Lung (tissue), 12 donors: ENCODE data around the gene OR2W3. TPM values are rescaled to one million over a fixed set of nuclear protein-coding genes. Genes with fewer than 3 reads are reported as not detected.

Experiments
- ATAC-seq: fragments of 200-7000 bp; cut with Tn5 transposase; one replicate; pipeline ENCODE4 v1.9.1; 2020; ENCODE audit warnings: moderate number of reproducible peaks; ENCODE audit not compliant: insufficient read depth, low FRiP score
- DNase-seq, 3 donors: peaks; one replicate each; pipeline ENCODE4 v3.0.0-alpha.2; 2013 to 2017
- H3K27ac ChIP-seq, 2 donors: one replicate each; pipeline ENCODE4 v1.5.1; 2013; ENCODE audit warnings: mild to moderate bottlenecking in 2 of 2, moderate library complexity in 2 of 2, control low read depth in 1 of 2, inconsistent platforms in 1 of 2, low read depth in 1 of 2, low read length in 1 of 2
- H3K27me3 ChIP-seq, 3 donors: one replicate each; pipeline ENCODE4 v1.5.1; 2013; ENCODE audit warnings: low read length in 2 of 3; ENCODE audit not compliant: control insufficient read depth in 3 of 3, insufficient read depth in 3 of 3
- H3K36me3 ChIP-seq, 4 donors: one replicate each; pipeline ENCODE4 v1.5.1; 2013; ENCODE audit warnings: low read length in 4 of 4, mild to moderate bottlenecking in 1 of 4, moderate library complexity in 1 of 4; ENCODE audit not compliant: control insufficient read depth in 4 of 4, insufficient read depth in 4 of 4
- H3K4me1 ChIP-seq, 5 donors: one replicate each; pipeline ENCODE4 v1.5.1; 2013; ENCODE audit warnings: low read length in 5 of 5, mild to moderate bottlenecking in 2 of 5, moderate library complexity in 1 of 5; ENCODE audit not compliant: control insufficient read depth in 5 of 5, insufficient read depth in 5 of 5
- H3K4me3 ChIP-seq: one replicate; pipeline ENCODE4 v1.5.1; 2013; ENCODE audit warnings: mild to moderate bottlenecking, control low read depth, moderate library complexity
- H3K9ac ChIP-seq, 2 donors: one replicate each; pipeline ENCODE4 v1.5.1; 2013; ENCODE audit warnings: low read length in 2 of 2, control low read depth in 1 of 2; ENCODE audit not compliant: insufficient read depth in 1 of 2
- H3K9me3 ChIP-seq, 4 donors: one replicate each; pipeline ENCODE4 v1.5.1; 2013; ENCODE audit warnings: low read length in 3 of 4, mild to moderate bottlenecking in 1 of 4, moderate library complexity in 1 of 4; ENCODE audit not compliant: control insufficient read depth in 4 of 4, insufficient read depth in 3 of 4
- WGBS, 2 donors: extraction: QIAGEN DNeasy Blood & Tissue Kit; methylation state at CpG; one replicate each; pipeline ENCODE4 v1.1.7; 2013; 5-methylcytosine and 5-hydroxymethylcytosine counted together
- polyA plus RNA-seq, 2 donors: library from polyadenylated mRNA; stranded (reverse); fragments of 200-250 nt; gene quantifications; one replicate each; pipeline ENCODE4 v1.2.1, GENCODE V29; 2013
- total RNA-seq, 2 donors: library from RNA; depleted of rRNA in 1 of 2; stranded (reverse); fragments of >200 nt in 1 of 2; gene quantifications; one replicate each; pipeline ENCODE4 v1.2.1, GENCODE V29; 2014 to 2021
- TF ChIP-seq, protein P1 (sequence below): IDR thresholded peaks from 2 replicates; pipeline ENCODE4 v1.5.1; 2012; ENCODE audit warnings: mild to moderate bottlenecking; ENCODE audit errors: control extremely low read depth, extremely low read depth
- donor health status: control.
- donor health status: control.
- donor health status: Bipolar disorder and iron deficiency.
- donor health status: healthy.
- donor health status: DM: yes; HTN: yes; CAD: no.

Gene OR2W3
- total and polyA plus RNA-seq, 4 donors = 0.31 to 2.0 (median 0.73) TPM

DNA sequence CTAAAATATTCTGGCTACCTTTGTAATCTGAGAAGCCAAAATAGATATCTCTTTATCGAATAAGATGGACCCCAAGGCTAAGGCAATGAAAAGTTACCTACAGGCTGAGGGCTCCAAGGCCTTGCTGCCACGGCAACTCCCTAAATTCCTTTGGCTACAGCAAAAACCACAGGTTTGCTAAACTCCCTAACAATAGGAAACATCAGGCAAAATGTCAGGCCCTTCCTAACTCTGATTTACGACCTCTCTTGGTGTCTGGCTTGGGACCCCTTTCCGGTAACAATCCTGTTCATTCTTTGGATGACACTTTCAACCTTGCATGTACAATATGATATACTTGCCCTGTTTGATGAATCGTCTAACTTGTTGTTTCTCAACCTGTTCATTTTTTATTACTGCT lies 13.4 kb downstream of the OR2W3 start:
- Histone ChIP-seq H3K27me3 (no peaks in the 10 kb centered on the region), H3K9me3 (peaks cover 0 to 9% (median 4%) of the 10 kb centered on the region in 4 donors), H3K4me1 (no peaks in the 10 kb centered on the region), H3K9ac (no peak overlapping the region), H3K36me3 (no peaks in the 10 kb centered on the region), H3K27ac (no peak overlapping the region), H3K4me3 (no peak overlapping the region)
- ATAC-seq (no peak), DNase-seq (no peak)
- WGBS, 2 donors = 50 to 73% methylated on average over 5 of the region's 5 CpGs
- TF ChIP-seq, protein P1, sequence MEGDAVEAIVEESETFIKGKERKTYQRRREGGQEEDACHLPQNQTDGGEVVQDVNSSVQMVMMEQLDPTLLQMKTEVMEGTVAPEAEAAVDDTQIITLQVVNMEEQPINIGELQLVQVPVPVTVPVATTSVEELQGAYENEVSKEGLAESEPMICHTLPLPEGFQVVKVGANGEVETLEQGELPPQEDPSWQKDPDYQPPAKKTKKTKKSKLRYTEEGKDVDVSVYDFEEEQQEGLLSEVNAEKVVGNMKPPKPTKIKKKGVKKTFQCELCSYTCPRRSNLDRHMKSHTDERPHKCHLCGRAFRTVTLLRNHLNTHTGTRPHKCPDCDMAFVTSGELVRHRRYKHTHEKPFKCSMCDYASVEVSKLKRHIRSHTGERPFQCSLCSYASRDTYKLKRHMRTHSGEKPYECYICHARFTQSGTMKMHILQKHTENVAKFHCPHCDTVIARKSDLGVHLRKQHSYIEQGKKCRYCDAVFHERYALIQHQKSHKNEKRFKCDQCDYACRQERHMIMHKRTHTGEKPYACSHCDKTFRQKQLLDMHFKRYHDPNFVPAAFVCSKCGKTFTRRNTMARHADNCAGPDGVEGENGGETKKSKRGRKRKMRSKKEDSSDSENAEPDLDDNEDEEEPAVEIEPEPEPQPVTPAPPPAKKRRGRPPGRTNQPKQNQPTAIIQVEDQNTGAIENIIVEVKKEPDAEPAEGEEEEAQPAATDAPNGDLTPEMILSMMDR = no peak

DNA sequence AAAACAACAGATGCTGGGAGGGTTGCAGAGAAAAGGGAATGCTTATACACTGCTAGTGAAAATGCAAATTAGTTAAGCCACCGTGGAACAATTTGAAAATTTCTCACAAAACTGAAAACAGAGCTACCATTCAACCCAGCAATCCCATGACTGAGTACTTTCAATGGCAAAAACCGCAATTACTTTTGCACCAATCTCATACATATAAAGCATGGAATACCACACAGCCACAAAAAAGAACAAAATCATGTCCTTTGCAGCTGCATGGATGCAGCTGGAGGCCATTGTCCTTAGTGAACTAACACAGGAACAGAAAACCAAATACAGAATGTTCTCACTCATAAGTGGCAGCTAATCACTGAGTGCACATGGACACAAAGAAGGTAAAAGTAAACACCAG lies 18.4 kb downstream of the OR2W3 start:
- 79% methylated on average over 2 of the region's 2 CpGs for WGBS, 2 donors
- H3K27me3 ChIP-seq = no peaks in the 10 kb centered on the region
- no peak for ATAC-seq

DNA sequence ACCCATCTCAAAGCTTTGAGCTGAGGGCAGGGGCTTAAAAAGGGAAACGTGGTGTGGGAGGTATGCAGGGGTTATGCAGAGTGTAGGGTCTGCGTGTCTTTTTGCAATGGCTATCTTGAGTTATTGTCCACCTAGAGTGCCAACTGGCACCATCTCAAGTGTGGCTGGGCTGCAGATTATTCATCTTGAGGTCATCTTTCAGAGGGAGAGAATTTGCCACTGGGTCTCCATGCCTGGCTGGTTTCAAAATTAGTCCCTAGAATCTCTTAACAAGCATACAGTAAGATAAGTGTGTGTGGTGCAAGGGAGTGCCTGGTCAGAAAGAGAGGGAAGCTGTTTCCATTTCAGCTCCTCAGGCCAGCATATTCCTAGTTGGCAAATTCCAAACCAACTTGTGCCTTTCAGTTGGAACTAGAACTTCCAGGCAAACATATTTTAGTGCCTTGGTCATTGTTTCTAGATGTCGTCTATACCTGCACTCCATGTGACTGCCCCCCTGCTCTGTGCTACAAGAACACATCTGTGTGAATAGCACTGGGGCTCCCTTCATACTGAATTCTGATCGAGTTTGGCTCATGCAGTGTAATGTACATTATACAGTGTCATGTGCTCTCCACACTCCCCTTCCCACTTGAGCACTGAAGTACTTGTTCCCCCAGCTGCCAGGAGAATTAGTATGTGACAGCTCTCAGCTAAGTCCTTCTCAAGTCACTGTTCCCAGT lies 19.7 kb downstream of the OR2W3 start:
- no peak overlapping the region for H3K9ac ChIP-seq
- H3K36me3 ChIP-seq = no peaks in the 10 kb centered on the region
- no peaks in the 10 kb centered on the region for H3K4me1 ChIP-seq
- no peak overlapping the region for H3K27ac ChIP-seq
- TF ChIP-seq, protein P1 = no peak
- DNase-seq = no peak
- no peak overlapping the region for H3K4me3 ChIP-seq
- H3K9me3 ChIP-seq = peaks cover 0 to 6% (median 2%) of the 10 kb centered on the region in 4 donors
- no peak for ATAC-seq
- H3K27me3 ChIP-seq = no peaks in the 10 kb centered on the region
- WGBS, 2 donors = 50 to 68% methylated on average over 4 of the region's 4 CpGs

More for the DNA sequence above, 18.4 kb downstream of the OR2W3 start:
- no peak overlapping the region for H3K4me3 ChIP-seq
- TF ChIP-seq, protein P1 = no peak
- DNase-seq = no peak
- peaks cover 0 to 6% (median 2%) of the 10 kb centered on the region in 4 donors for H3K9me3 ChIP-seq
- H3K27ac ChIP-seq = no peak overlapping the region
- H3K9ac ChIP-seq = no peak overlapping the region
- no peaks in the 10 kb centered on the region for H3K36me3 ChIP-seq
- H3K4me1 ChIP-seq = no peaks in the 10 kb centered on the region
